HepG2 (cell line): ENCODE measurements around the gene RHOT2. TPM values are rescaled to one million over a fixed set of nuclear protein-coding genes. Genes with fewer than 3 reads are reported as not detected.

ENCODE experiments used
- ARID4A ChIP-seq: sonication (generic); formaldehyde crosslinking; IDR thresholded peaks from 2 replicates; pipeline ENCODE4 v1.5.0; 2020; ENCODE audit warnings: mild to moderate bottlenecking, missing genetic modification reagents, borderline replicate concordance
- ELF1 ChIP-seq: sonication (generic); formaldehyde crosslinking; IDR thresholded peaks from 2 replicates; pipeline ENCODE4 v1.4.0; 2020; ENCODE audit warnings: missing genetic modification reagents
- GABPB1 ChIP-seq: IDR thresholded peaks from 2 replicates; pipeline ENCODE4 v1.6.1; 2016; ENCODE audit warnings: mild to moderate bottlenecking, missing genetic modification reagents, moderate library complexity, missing compliant biosample characterization
- KDM2A ChIP-seq: sonication (generic); formaldehyde crosslinking; IDR thresholded peaks from 2 replicates; pipeline ENCODE4 v1.4.0; 2020; ENCODE audit warnings: low read depth, missing genetic modification reagents, borderline replicate concordance
- KLF15 ChIP-seq: sonication (generic); formaldehyde crosslinking; IDR thresholded peaks from 2 replicates; pipeline ENCODE4 v1.8.1; 2023; ENCODE audit warnings: borderline replicate concordance, mild to moderate bottlenecking, inconsistent platforms, missing genetic modification reagents, mixed read lengths
- KLF16 ChIP-seq, 2 experiments: sonication (generic) in 1 of 2; formaldehyde crosslinking in 1 of 2; IDR thresholded peaks; 2 replicates each; pipeline versions ENCODE4 v1.6.1 to v1.8.0; 2016 to 2023; ENCODE audit warnings: missing genetic modification reagents in 2 of 2, missing compliant biosample characterization in 1 of 2
- RBM39 ChIP-seq: fragments of 200-400 bp; formaldehyde crosslinking; IDR thresholded peaks from one replicate; pipeline ENCODE4 v1.6.1; 2018; ENCODE audit warnings: antibody characterized with exemption, mild to moderate bottlenecking, low read depth, low read length; ENCODE audit not compliant: poor library complexity, severe bottlenecking
- TEF ChIP-seq: sonication (generic); formaldehyde crosslinking; IDR thresholded peaks from 2 replicates; pipeline ENCODE4 v1.5.0; 2020; ENCODE audit warnings: missing genetic modification reagents
- ZBTB40 ChIP-seq, 2 experiments: fragments of 450-650 bp in 1 of 2; sonication (generic) in 1 of 2; formaldehyde crosslinking in 1 of 2; IDR thresholded peaks; 2 replicates each; pipeline versions ENCODE4 v1.6.1 to v1.8.0; 2016 to 2022; ENCODE audit warnings: antibody characterized with exemption in 1 of 2, mild to moderate bottlenecking in 1 of 2, missing genetic modification reagents in 1 of 2
- ZNF414 ChIP-seq: sonication (generic); formaldehyde crosslinking; IDR thresholded peaks from 2 replicates; pipeline ENCODE4 v1.5.0; 2020; ENCODE audit warnings: missing genetic modification reagents
- ZNF552 ChIP-seq: sonication (generic); formaldehyde crosslinking; IDR thresholded peaks from 2 replicates; pipeline ENCODE4 v1.9.0; 2022; ENCODE audit warnings: missing genetic modification reagents, mild to moderate bottlenecking, borderline replicate concordance
- ZNF713 ChIP-seq: sonication (generic); formaldehyde crosslinking; IDR thresholded peaks from 2 replicates; pipeline ENCODE4 v1.4.0; 2020; ENCODE audit warnings: mild to moderate bottlenecking, missing genetic modification reagents
- polyA plus RNA-seq, 8 experiments: library from polyadenylated mRNA; depleted of rRNA in 3 of 8; stranded (reverse) in 7 of 8; unstranded in 1 of 8; fragments of >200 nt; fragmentation: Illumina TruSeq in 4 of 8; extraction: Trizol in 4 of 8; gene quantifications; 2 replicates each; pipeline versions ENCODE4 v1.2.1 to v1.2.3, GENCODE V29; 2011 to 2016; ENCODE audit warnings: low read depth in 4 of 8, missing spikeins in 1 of 8, mixed read lengths in 1 of 8; ENCODE audit not compliant: insufficient read depth in 1 of 8
- total RNA-seq, 5 experiments: library from RNA; depleted of rRNA; stranded (reverse); fragments of >200 nt; fragmentation: Illumina TruSeq; extraction: Trizol; gene quantifications; 2 replicates each; pipeline ENCODE4 v1.2.3, GENCODE V29; 2016; ENCODE audit warnings: low read depth in 1 of 5

The RHOT2 gene
- total and polyA plus RNA-seq, 2 of the 13 experiments (the other 11 are each of a cell fraction or from before 2014, with no cell fraction given), result 63.6 to 76.9 TPM

GRCh38 chr16:680967-681745 lies 13.2 kb downstream of the RHOT2 start (continued):
- TF ChIP-seq ZBTB40 (IDR thresholded peaks at IDR 0.05), result no peak
- TF ChIP-seq ZBTB40 (CRISPR knock-in tag; IDR thresholded peaks at IDR 0.05), result no peak
- TF ChIP-seq RBM39, result peak; percentile 9
- no peak for TF ChIP-seq TEF (CRISPR knock-in tag)
- peak; percentile 78; the same call in 1 of the 2 replicates for TF ChIP-seq KDM2A (CRISPR knock-in tag)
- peak; percentile 73 for TF ChIP-seq ELF1 (CRISPR knock-in tag)
- TF ChIP-seq ZNF552 (CRISPR knock-in tag), result peak; percentile 56; the same call in 1 of the 2 replicates
- peak in 1 of 2 experiments; percentile 26; a peak in 1 of 4 replicates for TF ChIP-seq KLF16 (CRISPR knock-in tag; IDR thresholded peaks at IDR 0.05)
- TF ChIP-seq ZNF713 (CRISPR knock-in tag), result 0 out of 2 replicates have a peak, but pooled peaks have one; percentile 33
- TF ChIP-seq GABPB1 (CRISPR knock-in tag), result peak; percentile 54
- TF ChIP-seq ZNF414, result peak; percentile 48; the same call in 1 of the 2 replicates
- no peak for TF ChIP-seq KLF15 (CRISPR knock-in tag)
- 0 out of 2 replicates have a peak, but pooled peaks have one; percentile 61 for TF ChIP-seq ARID4A (CRISPR knock-in tag)
